GM19397 (cell line): ENCODE measurements around the gene SPTBN1.

Experiments used
- ATAC-seq: cut with Tn5 transposase; IDR thresholded peaks from one replicate; pipeline ENCODE4 v1.9.1; 2021; ENCODE audit warnings: mild to moderate bottlenecking, moderate library complexity; ENCODE audit not compliant: unreplicated experiment

Gene SPTBN1

GRCh38 chr2:54666634-54667265 is 210.6 kb downstream of the SPTBN1 start:
- no peak for ATAC-seq

- no peak for ATAC-seq
These were observed 211.1 kb downstream of the SPTBN1 start for GRCh38 chr2:54667266-54667639.

GRCh38 chr2:54667726-54668650 is 211.9 kb downstream of the SPTBN1 start:
- ATAC-seq: no peak

GRCh38 chr2:54668711-54669110 is 212.6 kb downstream of the SPTBN1 start:
- no peak for ATAC-seq

GRCh38 chr2:54669677-54670484 is 213.8 kb downstream of the SPTBN1 start:
- no peak for ATAC-seq

GRCh38 chr2:54670485-54671009 is 214.4 kb downstream of the SPTBN1 start:
- no peak for ATAC-seq

GRCh38 chr2:54671010-54671409 is 214.9 kb downstream of the SPTBN1 start:
- ATAC-seq: no peak

- ATAC-seq: no peak
These were observed 215.9 kb downstream of the SPTBN1 start for GRCh38 chr2:54671875-54672589.

- peak; percentile 42 for ATAC-seq
These were observed 216.7 kb downstream of the SPTBN1 start for GRCh38 chr2:54672590-54673456.

- ATAC-seq: peak; percentile 51
These were observed 217.4 kb downstream of the SPTBN1 start for GRCh38 chr2:54673501-54673998.

- no peak for ATAC-seq
These were observed 219.2 kb downstream of the SPTBN1 start for GRCh38 chr2:54675281-54675680.

- no peak for ATAC-seq
These were observed 219.6 kb downstream of the SPTBN1 start for GRCh38 chr2:54675738-54676137.

GRCh38 chr2:54676656-54677055 is 220.5 kb downstream of the SPTBN1 start:
- no peak for ATAC-seq

- ATAC-seq: no peak
These were observed 221.5 kb downstream of the SPTBN1 start for GRCh38 chr2:54677476-54678265.

GRCh38 chr2:54678719-54679118 is 222.6 kb downstream of the SPTBN1 start:
- ATAC-seq: no peak

- peak; percentile 46 for ATAC-seq
These were observed 224.4 kb downstream of the SPTBN1 start for GRCh38 chr2:54680397-54681041.

- ATAC-seq: no peak
These were observed 225.3 kb downstream of the SPTBN1 start for GRCh38 chr2:54681416-54681815.

- ATAC-seq: no peak
These were observed 227.5 kb downstream of the SPTBN1 start for GRCh38 chr2:54683596-54683995.
